NCI-H2081 treated with DMSO at 0.1 percent for 48 hours (cell line): ENCODE measurements around the gene CCL22.
"Not testable (repeated sequence)": the region's sequence is repeated elsewhere in the genome, so short reads cannot be mapped to it uniquely, and the experiment has no call there.

ENCODE experiments used
- DNase-seq: peaks from one replicate; lab custom pipeline; 2025; lab: John Stamatoyannopoulos, UW

The CCL22 gene, protein sequence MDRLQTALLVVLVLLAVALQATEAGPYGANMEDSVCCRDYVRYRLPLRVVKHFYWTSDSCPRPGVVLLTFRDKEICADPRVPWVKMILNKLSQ

DNA sequence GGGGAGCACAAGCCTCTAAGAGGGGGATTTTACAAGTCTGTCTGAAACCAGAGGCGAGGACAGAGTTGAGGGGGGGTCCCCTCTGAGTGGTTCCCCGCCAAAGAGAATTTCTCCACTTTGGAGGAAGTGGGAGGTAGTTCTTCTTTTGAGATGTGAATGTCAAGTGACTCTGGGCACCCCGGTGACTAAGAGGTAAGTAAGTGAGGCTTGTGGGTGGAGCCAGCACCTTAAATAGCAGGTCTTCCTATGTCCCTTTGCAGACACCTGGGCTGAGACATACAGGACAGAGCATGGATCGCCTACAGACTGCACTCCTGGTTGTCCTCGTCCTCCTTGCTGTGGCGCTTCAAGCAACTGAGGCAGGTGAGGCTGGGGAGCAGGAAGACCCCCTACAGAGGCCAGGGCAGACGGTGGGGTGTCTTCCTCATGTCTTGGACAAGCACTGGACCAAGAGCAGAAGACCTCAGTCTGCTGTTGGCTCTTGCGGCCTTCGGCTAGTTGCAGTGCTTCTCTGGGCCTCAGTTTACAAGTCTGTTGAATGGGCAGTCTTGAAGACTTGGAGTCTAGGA lies at the start of gene CCL22:
TSS of gene CCL22 (plus strand) at position 257 of the 569 bp plus-strand sequence. CDS start at position 291, 34 bp downstream.
- DNase-seq, result no peak

DNA sequence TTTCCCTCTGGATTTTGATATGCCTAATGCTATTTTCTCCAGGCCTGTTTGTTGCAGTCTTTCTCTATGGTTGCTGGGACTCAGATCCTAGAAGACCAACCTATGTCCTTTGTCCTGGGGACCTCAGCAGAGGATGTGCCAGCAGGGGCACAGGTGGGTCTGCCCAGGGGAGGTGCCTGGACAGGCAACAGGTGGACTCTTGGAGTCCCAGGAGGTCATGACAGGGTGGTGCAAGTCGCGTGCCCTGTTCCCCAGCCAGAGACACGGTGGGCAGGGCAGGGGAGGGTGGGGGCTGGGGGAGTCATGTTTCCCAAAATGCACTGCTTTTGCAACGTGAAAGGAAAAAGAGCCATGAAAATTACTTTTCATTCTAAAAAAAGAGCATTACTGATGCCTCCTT lies 47.8 kb upstream of the CCL22 start:
- no peak for DNase-seq

DNA sequence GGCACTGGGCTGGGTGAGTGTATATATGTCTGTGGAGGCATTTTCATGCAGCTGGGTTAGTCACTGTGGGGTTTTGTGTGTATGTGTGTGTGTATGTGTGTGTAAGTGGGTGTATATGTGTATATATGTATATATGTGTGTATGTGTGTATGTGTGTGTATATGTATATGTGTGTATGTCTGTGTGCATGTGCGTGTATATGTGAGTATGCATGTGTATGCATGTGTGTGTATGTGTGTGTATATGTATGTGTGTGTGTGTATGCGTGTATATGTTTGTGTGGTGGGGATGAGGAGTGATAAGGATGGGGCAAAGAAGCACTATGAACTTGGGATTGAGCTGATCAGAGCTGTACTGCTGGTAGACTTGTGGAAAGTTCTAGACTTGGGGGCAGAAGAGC lies 45.1 kb upstream of the CCL22 start:
- no peak for DNase-seq

DNA sequence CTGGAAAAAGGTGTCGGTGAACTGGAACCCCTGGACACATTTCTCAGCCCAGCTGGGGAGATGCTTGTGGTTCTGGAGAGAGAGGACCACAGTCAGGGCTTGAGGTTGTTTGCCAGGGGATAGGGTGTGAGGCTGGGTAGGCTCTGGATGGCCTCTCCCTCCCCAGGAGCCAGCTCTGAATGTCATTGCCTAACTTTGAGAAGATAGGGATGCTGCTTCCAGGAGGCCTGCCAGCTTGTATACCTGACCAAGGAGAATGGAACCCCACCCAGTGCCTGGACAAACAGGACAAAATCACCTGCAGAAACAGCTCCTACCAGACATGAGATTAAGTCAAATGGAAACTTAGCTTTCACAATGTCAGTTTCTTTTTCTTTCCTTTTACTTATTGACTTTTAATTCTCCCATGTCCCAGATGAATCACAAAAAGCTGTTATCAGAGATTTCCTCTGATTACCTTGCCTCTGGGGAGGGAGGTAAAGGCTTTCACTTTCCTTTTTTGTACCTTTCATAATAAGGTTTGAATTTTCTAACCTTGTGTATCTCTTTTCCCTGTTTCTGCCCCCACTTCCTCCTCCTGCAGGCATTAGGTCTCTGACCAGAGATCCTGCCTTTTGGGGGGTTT lies 44.3 kb upstream of the CCL22 start:
- no peak for DNase-seq

DNA sequence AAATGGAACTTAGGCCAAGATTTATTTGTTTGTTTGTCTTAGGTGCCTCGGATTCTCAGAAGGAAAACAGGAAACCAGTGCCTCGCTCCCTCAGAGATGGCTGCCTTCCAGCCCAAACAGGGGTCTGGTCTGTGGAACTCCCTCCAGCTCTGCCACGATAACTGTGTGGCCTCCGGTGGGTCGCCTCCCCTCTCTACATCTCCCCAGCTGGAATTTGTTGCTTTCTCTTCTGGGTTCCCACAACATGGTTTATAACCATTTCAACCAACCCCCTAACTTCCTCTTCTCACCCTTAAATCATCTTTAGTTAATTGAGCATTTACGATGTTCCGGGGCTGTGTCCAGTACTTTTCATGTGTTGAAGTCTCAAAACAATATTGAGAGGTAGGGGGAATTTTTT lies 43.2 kb upstream of the CCL22 start:
- DNase-seq, result no peak

DNA sequence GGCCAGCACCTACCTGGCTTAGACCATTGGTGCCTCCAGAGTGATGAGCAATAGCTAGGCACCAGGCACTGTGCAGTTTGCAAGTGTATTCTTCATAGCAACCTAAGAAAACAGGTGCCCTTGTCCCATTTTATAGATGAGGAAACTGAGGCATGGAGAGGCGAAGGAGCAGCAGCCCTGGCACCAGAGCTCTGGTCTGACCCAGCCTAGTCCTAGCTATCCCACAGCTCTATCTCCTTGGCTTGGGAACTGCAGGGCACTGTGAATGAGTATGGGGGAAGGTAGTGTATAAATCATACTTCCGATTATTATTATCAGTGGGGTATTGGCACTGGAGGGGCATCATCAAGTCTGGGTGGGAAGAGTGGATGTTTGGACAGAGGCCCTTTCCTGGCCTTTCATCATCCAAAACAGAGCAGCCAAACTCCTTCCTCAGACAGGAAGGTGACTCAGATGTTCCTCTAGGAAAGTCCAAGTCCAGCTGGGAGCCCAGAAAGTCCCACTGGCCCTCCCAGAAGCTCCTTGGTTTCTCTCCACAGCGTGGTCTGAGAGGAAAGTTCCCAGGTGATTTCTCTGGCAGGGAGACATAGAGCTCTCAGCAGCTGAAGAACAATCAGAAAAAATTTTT lies 42.1 kb upstream of the CCL22 start:
- no peak for DNase-seq

DNA sequence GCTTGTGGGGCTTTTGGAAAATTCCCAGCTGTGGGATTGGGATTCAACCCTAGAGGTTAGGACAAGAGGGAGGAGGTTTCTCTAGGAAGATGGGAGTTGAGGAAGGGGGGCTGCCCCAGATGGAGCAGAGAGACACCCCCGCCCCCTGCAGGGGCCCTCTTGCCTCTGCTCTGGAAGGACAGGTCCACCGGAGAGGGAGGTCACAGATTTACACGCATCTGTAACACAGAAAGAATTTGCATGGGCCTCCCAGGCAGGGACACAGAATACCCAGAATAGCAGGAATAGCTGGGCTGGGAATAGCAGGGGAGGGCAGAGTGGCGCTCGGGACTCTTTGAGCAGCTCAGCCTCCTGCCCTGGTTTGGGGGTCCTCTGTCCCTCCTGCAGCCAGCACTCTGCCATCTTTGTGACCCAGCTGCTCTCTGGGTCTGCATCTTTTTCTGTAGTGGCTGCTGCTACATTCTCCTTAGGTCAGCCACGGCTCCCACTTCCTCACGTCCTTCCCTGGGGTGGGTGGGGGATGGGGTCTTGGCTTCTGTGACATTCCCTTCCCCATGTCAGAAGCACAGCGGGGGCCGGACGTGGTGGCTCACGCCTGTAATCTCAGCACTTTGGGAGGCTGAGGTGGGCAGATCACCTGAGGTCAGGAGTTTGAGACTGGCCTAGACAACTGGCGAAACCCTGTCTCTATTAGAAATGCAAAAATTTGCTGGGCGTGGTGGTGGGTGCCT lies 40.2 kb upstream of the CCL22 start:
- no peak for DNase-seq

DNA sequence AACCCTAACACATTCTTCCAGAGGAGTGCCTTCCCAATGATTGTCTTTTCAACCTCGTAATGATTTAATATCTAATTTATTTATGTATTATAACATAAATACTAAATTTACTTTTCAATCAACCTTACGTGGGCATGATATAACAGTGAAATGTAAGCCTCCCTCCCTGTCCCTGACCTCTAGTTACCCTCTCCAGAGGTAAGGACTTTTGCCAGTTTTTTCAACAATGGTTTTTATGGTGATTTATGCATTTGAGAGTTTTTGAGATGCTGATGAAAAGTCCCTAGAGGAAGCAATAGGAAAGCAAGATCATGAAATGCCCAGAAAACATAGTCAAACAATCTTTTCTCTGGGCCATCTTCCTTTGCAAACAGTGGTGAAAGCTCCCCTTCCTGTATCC lies 38.9 kb upstream of the CCL22 start:
- no peak for DNase-seq

DNA sequence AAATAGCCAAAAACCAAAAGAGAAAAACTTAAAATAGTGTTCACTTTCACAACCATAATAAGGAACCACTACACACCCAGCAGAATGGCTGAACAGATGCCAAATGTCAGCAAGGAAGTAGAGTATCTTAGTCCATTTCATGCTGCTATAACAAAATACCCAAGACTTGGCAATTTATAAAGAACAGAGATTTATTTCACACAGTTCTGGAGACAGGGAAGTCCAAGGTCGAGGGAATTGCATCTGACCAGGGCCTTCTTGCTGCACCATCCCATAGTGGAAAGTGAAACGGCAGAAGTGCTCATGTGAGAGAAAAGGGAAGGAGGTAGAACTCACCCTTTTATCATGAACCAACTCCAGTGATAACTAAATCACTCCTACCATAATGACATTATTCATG lies 33.8 kb upstream of the CCL22 start:
- DNase-seq, result no peak

DNA sequence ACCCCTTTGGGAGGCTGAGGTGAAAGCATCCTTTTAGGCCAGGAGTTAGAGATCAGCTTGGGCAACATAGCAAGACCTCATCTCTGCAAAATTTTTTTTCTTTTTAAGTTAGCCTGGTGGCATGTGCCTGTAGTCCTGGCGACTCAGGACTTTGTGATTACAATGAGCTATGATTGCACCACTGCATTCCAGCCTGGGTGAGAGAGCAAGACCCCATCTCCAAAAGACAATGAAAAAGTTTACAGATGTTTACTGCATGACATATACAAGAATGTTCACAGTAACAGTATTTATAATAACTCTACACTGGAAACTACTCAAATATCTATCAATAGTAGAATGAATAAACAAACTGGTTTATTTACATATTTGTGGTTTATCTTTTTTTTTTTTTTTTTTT lies 33.1 kb upstream of the CCL22 start:
- no peak for DNase-seq

DNA sequence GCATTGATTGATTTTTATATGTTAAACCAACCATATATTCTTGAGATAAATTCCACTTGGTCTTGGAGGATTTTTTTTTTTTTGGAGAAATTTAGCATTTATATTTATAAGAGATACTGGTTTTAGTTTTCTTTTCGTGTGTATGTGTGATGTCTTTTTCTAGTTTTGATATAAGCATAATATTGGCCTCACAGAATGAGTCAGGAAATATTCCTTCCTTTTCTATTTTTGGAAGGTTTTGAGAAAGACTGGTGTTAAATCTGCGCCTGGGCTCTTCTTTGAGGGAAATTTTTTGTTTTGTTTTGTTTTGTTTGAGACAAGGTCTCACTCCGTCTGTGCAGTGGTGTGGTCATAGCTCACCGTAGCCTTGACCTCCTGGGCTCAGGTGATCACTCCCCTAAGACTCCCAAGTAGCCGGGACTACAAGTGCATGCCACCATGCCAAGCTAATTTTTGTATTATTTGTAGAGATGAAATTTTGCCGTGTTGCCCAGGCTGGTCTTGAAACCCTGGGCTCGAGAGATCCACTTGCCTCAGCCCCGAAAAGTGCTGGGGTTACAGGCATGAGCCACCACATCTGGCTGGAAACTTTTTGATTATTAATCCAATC lies 28.8 kb upstream of the CCL22 start:
- DNase-seq, result no peak

DNA sequence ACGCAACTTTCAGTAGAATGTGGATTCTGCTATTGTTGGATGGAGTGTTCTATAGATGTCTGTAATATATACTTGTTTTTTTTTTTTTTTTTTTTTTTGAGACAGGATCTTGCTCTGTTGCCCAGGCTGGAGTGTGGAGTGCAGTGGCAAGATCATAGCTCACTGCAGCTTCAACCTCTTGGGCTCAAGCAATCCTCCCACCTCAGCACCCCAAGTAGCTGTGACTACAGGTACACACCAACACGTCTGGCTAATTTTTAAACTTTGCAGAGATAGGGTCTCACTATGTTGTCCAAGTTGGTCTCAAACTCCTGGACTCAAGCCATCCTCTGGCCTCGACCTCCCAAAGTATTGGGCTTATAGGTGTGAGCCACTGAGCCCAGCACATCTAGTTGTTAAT lies 27.2 kb upstream of the CCL22 start:
- DNase-seq, result no peak

DNA sequence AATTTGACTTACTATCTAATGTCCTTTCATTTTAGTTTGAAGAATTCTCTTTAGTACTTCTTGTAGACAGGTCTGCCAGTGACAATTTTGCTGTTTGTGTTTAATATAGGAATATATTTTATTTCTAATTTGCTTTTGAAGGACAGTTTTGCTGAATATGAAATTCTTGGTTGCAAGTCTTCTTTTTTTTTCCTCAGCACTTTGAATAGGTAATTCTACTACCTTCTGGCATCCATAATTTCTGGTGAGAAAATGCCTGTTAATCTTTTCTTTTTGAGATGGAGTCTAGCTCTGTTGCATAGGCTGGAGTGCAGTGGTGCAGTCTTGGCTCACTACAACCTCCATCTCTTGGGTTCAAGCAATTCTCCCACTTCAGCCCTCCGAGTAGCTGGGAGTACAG lies 25.2 kb upstream of the CCL22 start:
- DNase-seq, result no peak

DNA sequence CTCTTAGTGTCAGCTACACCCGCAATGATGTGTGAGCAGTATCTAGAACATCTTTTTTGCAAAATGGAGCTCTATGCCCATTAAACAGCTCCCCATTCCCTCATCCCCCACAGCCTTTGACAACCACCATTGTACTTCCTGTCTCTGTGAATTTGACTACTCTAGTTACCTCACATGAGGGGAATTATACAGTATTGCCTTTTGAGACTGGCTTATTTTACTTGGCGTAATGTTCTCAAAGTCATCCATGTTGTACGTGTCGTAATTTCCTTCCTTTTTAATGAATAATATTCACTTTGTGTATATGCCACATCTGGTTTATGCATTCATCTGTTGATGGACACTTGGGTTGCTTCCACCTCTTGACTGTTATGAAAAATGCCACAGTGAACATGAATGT lies 23.2 kb upstream of the CCL22 start:
- no peak for DNase-seq

DNA sequence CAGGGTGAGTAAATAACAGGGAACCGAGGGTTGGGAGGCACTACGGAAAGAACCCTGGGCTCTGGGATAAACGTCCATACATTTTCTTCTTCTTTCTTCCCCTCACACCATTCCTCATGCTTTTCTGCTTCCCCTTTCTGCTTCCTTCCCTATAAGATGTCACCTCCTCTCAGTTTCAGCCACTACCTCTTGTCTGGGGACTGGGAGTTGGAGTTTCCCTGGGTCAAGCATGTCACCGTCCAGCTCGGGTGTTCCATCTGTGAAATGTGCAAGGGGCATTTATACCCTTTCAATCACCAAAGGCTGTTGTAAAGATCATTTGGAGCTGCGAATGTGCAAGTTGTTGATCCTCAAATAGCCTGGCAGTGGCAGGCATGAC lies 17.5 kb upstream of the CCL22 start:
- no peak for DNase-seq

DNA sequence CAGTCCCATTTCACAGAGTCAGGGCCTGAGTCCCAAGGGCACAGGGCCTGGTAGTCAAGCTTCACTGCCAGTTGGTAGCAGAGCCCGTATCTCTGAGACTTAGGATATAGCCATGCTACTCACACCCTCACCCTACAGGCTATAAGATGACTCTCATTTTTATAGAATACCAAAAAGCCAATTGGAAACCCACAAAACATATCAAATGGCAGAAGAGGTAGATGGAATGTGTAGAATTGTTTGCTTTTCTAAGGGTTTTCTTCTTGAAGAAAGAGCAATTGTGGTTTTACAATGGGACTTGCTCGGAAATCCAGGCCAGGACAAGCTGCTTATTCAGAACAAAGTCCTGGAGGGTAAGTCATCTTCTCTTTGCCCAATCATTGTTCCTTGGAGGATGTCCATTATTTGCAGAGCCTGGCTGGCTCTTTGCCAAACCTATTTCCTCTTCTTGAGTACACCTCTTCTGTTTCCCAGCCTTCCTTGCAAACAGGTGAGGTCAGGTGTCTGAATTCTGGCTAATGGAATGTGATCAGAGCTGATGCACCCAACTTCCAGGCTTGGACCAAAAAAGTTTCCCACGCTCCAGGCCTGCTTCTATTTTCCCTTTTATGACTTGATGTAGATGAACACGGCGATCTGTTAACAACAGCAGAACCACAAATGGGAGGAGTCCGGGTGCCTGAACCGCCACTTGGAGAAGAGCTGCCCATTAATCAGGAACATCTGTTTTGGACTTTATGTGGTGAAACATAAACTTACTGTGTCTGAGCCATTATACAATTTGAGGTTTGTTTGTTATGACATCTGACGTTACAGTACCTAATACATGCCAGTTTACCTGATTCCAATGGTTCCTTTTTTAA lies 16.9 kb upstream of the CCL22 start:
- no peak for DNase-seq

DNA sequence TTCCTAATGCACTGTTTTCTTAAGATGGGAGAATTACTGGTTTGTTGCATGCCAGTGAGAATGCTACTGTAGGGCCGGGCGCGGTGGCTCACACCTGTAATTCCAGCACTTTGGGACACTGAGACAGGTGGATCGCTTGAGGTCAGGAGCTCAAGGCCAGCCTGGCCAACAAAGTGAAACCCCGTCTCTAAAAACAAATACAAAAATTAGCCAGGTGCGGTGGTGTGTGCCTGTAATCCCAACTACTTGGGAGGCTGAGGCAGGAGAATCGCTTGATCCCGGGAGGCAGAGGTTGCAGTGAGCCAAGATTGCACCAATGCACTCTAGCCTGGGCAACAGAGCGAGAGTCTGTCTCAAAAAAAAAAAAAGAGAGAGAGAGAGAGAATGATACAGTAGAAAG lies 16.0 kb upstream of the CCL22 start:
- not testable (repeated sequence) for DNase-seq

DNA sequence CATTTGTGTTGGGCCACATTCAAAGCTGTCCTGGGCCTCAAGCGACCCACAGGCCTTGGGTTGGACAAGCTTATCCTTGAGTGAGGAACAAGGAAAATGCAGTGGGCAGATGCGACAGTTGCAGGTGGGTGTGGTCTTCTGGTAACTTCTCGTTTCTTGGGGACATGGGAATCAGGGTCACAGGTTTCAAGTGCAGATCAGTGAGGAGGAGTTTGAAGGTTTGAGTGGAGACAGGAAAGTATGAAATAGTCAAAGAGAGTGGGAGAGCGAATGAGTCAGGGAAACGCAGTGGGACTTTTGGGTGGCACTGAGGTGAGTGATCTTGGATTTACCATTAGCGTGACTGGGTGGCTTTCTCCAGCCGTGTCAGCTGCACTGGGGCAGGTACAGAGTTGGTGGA lies 15.4 kb upstream of the CCL22 start:
- no peak for DNase-seq

DNA sequence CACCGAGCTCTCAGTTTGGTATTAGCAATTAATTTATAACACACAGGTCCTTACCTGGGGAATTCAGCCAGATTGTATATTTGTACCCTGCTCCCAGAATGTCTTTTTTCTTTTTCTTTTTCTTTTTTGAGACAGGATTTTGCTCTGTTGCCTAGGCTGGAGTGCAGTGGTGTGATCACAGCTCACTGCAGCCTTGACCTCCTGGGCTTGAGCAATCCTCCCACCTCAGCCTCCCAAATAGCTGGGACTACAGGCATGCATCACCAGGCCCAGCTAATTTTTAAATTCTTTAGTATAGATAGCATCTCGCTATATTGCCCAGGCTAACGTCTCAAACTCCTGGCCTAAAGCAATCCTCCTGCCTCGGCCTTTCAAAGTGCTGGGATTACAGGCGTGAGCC lies 14.5 kb upstream of the CCL22 start:
- not testable (repeated sequence) for DNase-seq

DNA sequence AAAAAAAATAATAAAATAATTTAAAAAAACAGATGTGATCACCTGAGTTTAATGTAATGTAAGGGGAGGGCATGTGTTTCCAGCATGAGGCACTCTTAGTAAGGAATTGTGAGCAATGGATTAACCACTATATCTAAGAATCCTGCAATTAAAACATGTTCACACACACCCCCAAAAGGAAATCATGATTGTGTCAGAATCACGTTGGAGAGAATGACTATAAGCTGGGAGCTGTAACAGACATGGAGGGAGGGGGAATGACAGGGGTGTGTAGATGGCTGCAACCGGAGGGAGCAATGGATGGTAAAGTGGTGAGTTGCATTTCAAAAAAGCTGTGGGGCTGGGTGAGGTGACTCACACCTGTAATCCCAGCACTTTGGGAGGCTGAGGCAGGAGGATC lies 13.6 kb upstream of the CCL22 start:
- DNase-seq, result no peak

DNA sequence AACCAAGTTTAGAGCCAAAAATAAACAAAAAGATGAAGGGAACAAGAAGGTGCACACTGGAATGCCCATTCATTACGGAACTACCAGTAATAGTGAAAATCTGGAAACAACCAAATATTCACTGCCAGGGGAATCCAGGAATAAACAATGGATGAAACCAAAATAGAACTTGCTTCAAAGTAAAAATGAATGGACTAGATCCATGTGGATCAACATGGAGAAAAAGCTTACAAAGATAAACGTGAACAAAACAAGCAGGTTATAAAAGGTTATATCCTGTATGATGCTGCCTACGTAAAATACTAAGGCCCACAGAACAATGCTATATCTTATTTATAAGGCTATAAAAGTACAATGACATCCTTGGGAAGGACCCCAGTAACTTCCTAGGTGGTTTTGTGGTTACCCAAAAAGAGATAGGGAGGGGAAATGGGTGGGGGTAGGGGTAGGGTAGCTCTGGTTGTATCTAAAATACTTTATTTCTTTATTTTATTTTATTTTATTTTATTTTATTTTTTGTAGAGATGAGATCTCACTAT lies 12.8 kb upstream of the CCL22 start:
- DNase-seq, result no peak
